Fibroblast of peridontal ligament (primary cell): ENCODE measurements around the gene KIF19.
"Not testable (repeated sequence)": the region's sequence is repeated elsewhere in the genome, so short reads cannot be mapped to it uniquely, and the experiment has no call there.

Source experiments
- DNase-seq: peaks from one replicate; pipeline ENCODE4 v3.0.0-alpha.2; 2010; ENCODE audit errors: extremely low read depth

Gene KIF19

GRCh38 chr17:74389937-74390679, 64.1 kb downstream of the KIF19 start:
- no peak for DNase-seq

- DNase-seq = no peak
Observed at GRCh38 chr17:74390680-74391653, 64.9 kb downstream of the KIF19 start.

- DNase-seq = no peak
Observed at GRCh38 chr17:74391771-74392170, 65.7 kb downstream of the KIF19 start.

- DNase-seq = no peak
Observed at GRCh38 chr17:74392848-74393247, 66.8 kb downstream of the KIF19 start.

- DNase-seq = no peak
Observed at GRCh38 chr17:74393346-74393942, 67.4 kb downstream of the KIF19 start.

GRCh38 chr17:74394275-74394950, 68.4 kb downstream of the KIF19 start:
- DNase-seq = no peak

GRCh38 chr17:74394977-74395376, 69.0 kb downstream of the KIF19 start:
- DNase-seq = no peak

GRCh38 chr17:74396567-74396966, 70.5 kb downstream of the KIF19 start:
- DNase-seq = no peak

GRCh38 chr17:74402048-74402447, 76.0 kb downstream of the KIF19 start:
- no peak for DNase-seq

- no peak for DNase-seq
Observed at GRCh38 chr17:74403512-74404137, 77.6 kb downstream of the KIF19 start.

- no peak for DNase-seq
Observed at GRCh38 chr17:74404218-74404617, 78.2 kb downstream of the KIF19 start.

- DNase-seq = no peak
Observed at GRCh38 chr17:74404789-74405188, 78.8 kb downstream of the KIF19 start.

- DNase-seq = not testable (repeated sequence)
Observed at GRCh38 chr17:74405311-74405710, 79.3 kb downstream of the KIF19 start.
